Ammon's horn (tissue), 1 donor: ENCODE results near the gene FRMD8.
"Not testable (repeated sequence)": the region's sequence is repeated elsewhere in the genome, so short reads cannot be mapped to it uniquely, and the experiment has no call there.

ENCODE experiments used
- DNase-seq: peaks from one replicate; pipeline ENCODE4 v3.0.0-alpha.2; 2016; ENCODE audit warnings: low spot score

Gene FRMD8

GRCh38 chr11:65436412-65437032 lies 50.1 kb downstream of the FRMD8 start:
- no peak for DNase-seq

- DNase-seq: no peak
These were observed 51.2 kb downstream of the FRMD8 start for GRCh38 chr11:65437436-65438227.

- DNase-seq: no peak
These were observed 52.1 kb downstream of the FRMD8 start for GRCh38 chr11:65438257-65439151.

- no peak for DNase-seq
These were observed 53.1 kb downstream of the FRMD8 start for GRCh38 chr11:65439331-65440181.

- DNase-seq: no peak
These were observed 54.5 kb downstream of the FRMD8 start for GRCh38 chr11:65440831-65441499.

- DNase-seq: no peak
These were observed 56.5 kb downstream of the FRMD8 start for GRCh38 chr11:65442842-65443331.

GRCh38 chr11:65444314-65445051 lies 58.0 kb downstream of the FRMD8 start:
- DNase-seq: no peak

GRCh38 chr11:65445101-65445603 lies 58.7 kb downstream of the FRMD8 start:
- DNase-seq: no peak

GRCh38 chr11:65445604-65446445 lies 59.4 kb downstream of the FRMD8 start:
- no peak for DNase-seq

- no peak for DNase-seq
These were observed 60.2 kb downstream of the FRMD8 start for GRCh38 chr11:65446446-65447277.

GRCh38 chr11:65448074-65448417 lies 61.6 kb downstream of the FRMD8 start:
- DNase-seq: no peak

GRCh38 chr11:65448418-65449105 lies 62.1 kb downstream of the FRMD8 start:
- DNase-seq: no peak

- DNase-seq: not testable (repeated sequence)
These were observed 64.9 kb downstream of the FRMD8 start for GRCh38 chr11:65451301-65451700.

- DNase-seq: not testable (repeated sequence)
These were observed 65.8 kb downstream of the FRMD8 start for GRCh38 chr11:65452259-65452658.

GRCh38 chr11:65452806-65453490 lies 66.5 kb downstream of the FRMD8 start:
- no peak for DNase-seq

- DNase-seq: no peak
These were observed 67.9 kb downstream of the FRMD8 start for GRCh38 chr11:65454311-65454695.
